Bronchial epithelial cell (primary cell): ENCODE results near the gene LRFN2. TPM values are rescaled to one million over a fixed set of nuclear protein-coding genes. Genes with fewer than 3 reads are reported as not detected.

ENCODE experiments used
- DNase-seq: peaks from one replicate; pipeline ENCODE4 v3.0.0-alpha.2; 2010; ENCODE audit warnings: low read depth
- FAIRE-seq: peaks from 2 replicates; lab custom pipeline; 2011; peaks lifted over from hg19 to GRCh38; lab: Jason Lieb, UNC
- H3K27me3 ChIP-seq: 2 replicates; pipeline ENCODE4 v1.5.1; 2011; ENCODE audit warnings: low read length; ENCODE audit not compliant: control insufficient read depth, insufficient read depth
- H3K36me3 ChIP-seq: 2 replicates; pipeline ENCODE4 v1.5.1; 2011; ENCODE audit warnings: low read length; ENCODE audit not compliant: control insufficient read depth, insufficient read depth
- H3K4me3 ChIP-seq: 2 replicates; pipeline ENCODE4 v1.5.1; 2011; ENCODE audit warnings: mild to moderate bottlenecking, low read depth, low read length, control low read depth
- total RNA-seq: library from RNA; depleted of rRNA; stranded (reverse); fragments of >200 nt; gene quantifications from 2 replicates; pipeline ENCODE4 v1.2.1, GENCODE V29; 2014
- TF ChIP-seq, protein P1 (sequence below): IDR thresholded peaks from 2 replicates; pipeline ENCODE4 v1.5.1; 2011; ENCODE audit warnings: mild to moderate bottlenecking, moderate library complexity, low read length, control low read depth, inconsistent platforms; ENCODE audit not compliant: insufficient read depth, severe bottlenecking

Gene LRFN2
- total RNA-seq, 1 donor from 2014 or later, result not detected

DNA sequence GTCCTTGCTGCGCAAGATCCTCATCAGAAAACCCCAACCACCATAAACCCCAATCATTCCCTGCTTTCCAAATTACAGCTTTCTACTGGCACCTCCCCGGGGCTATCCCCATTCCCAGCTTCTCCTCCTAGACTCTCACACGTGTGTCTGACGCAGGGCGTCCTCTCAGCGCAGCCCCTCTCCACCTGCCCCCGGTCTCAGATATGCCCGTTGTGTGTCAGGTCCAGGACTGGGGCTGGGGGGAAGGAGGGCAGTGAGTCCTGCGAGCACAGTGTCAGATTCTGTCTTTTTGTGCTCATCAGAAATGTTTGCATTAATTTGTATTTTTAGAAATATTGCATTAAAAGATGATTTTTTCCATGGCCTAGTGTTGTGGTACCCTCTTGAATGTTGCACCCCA lies 48.6 kb downstream of the LRFN2 start:
- DNase-seq, result no peak
- Histone ChIP-seq H3K36me3 (no peaks in the 10 kb centered on the region), H3K27me3 (no peaks in the 10 kb centered on the region), H3K4me3 (no peak overlapping the region)
- no peak for FAIRE-seq
- TF ChIP-seq, protein P1, sequence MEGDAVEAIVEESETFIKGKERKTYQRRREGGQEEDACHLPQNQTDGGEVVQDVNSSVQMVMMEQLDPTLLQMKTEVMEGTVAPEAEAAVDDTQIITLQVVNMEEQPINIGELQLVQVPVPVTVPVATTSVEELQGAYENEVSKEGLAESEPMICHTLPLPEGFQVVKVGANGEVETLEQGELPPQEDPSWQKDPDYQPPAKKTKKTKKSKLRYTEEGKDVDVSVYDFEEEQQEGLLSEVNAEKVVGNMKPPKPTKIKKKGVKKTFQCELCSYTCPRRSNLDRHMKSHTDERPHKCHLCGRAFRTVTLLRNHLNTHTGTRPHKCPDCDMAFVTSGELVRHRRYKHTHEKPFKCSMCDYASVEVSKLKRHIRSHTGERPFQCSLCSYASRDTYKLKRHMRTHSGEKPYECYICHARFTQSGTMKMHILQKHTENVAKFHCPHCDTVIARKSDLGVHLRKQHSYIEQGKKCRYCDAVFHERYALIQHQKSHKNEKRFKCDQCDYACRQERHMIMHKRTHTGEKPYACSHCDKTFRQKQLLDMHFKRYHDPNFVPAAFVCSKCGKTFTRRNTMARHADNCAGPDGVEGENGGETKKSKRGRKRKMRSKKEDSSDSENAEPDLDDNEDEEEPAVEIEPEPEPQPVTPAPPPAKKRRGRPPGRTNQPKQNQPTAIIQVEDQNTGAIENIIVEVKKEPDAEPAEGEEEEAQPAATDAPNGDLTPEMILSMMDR, result no peak

DNA sequence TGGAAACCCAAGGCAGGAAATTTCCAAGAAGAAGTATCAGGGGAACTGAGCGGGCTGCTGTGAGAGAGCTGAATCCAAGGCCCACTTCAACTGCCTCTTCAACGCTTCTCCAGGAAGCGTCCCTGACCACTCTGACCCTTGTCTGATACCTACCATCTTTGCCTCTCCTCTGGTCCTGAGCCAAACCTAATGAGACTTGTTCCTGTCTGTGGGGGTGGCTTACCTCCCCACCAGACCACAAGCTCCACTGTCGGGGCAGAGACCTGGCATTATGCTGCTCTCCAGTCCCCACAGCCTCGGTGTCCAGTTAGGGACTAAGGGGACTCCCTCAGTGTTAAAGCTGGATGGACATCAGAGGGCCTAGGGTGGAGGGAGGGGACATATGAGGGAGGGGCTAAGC lies 49.7 kb downstream of the LRFN2 start:
- Histone ChIP-seq H3K4me3 (no peak overlapping the region), H3K27me3 (no peaks in the 10 kb centered on the region), H3K36me3 (no peaks in the 10 kb centered on the region)
- peak; percentile 40 for FAIRE-seq
- TF ChIP-seq, protein P1, result no peak
- no peak for DNase-seq

DNA sequence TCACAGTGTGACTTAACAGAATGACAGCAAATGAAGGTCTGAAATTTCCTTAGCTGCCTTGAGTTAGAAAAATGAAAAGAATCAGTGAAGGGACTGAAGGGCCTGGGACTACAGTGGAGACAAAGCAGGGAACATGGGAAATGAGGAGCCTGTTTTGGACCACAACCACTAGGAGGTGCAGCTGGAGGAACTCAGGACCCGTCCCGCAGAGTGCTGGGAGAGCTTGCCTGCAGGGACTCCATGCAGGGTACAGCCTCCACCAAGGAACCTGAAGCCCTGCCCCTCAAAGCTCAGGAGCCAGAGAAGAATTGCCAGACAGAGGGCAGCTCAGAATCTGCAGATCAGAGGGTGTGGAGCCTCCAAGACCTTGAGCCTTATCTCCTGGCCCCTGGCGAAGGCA lies 50.7 kb downstream of the LRFN2 start:
- no peak for DNase-seq
- H3K36me3 ChIP-seq, result no peaks in the 10 kb centered on the region
- H3K27me3 ChIP-seq, result no peaks in the 10 kb centered on the region
- peak; percentile 23 for FAIRE-seq
- H3K4me3 ChIP-seq, result no peak overlapping the region
- TF ChIP-seq, protein P1, result peak; percentile 22

DNA sequence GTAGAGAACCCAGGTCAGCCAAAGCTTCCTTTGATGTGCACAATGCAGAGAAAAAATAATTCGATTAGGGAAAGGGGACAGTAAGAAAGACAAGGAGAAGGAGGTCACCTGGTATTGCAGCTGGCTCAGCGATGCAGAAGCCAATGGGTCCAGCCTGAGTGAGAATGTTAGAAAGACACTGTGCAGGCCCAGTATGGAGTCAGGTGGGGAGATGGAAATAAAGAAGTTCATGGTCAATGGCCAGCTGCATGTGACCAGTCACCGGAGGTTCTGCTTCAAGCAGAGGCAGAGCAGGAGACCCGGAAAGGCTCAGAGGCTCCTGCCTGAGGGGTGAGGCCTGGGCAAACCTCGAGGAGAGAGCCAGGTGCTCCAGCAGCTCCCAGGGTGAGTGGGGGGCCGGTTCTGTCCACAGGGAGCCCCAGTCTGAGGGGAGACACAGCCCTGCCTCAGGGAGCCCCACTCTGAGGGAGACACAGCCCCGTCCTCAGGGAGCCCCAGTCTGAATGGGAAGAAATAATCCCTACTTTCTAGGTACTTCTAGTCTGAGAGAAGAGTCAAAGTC lies 51.3 kb downstream of the LRFN2 start:
- Histone ChIP-seq H3K27me3 (no peaks in the 10 kb centered on the region), H3K36me3 (no peaks in the 10 kb centered on the region), H3K4me3 (no peak overlapping the region)
- FAIRE-seq (no peak), DNase-seq (no peak)
- TF ChIP-seq, protein P1, result no peak

DNA sequence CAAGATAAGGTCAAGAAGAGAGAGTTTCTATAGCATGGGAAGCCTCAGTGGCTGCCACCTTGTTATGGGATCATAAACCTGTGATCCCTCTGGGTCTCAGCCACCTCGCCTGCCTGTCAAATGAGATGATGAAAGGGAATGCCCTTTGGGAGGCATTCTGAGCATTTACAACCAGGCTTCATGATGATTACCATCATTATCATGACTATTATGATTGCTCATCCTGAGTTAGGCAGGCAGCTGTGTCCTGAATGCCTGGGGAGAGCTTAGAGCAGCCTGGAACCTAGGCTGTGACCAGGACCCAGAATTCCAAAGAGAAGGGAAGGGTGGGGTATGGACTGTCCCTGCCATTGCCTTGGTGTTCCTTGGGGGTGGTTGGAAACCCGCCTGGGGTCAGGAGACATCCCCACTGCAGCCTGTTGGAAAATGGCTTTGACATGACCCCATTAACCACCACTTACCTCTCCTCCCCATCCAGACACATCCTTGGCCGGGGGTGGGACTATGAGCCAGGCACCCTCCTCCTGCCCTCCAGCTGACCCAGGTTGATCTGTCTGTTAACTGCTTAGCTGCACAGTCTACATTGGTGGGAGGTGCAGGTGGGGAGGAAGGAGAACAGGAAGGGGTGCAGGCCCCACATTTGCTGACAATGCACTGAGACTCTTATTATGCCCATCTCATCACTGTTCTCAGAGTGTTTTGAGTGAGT lies 51.9 kb downstream of the LRFN2 start:
- DNase-seq (no peak), FAIRE-seq (no peak)
- TF ChIP-seq, protein P1, result no peak
- no peak overlapping the region for H3K4me3 ChIP-seq
- H3K36me3 ChIP-seq, result no peaks in the 10 kb centered on the region
- H3K27me3 ChIP-seq, result no peaks in the 10 kb centered on the region
